ENCODE data around the gene ATP5IF1.

ATP5IF1 gene

GRCh38 chr1:28267633-28268032, 31.7 kb downstream of the ATP5IF1 start:
- DNase-seq: no peak

GRCh38 chr1:28269529-28269928, 33.6 kb downstream of the ATP5IF1 start:
- DNase-seq: no peak

GRCh38 chr1:28272215-28272852, 36.4 kb downstream of the ATP5IF1 start:
- DNase-seq: no peak

GRCh38 chr1:28273216-28273860, 37.4 kb downstream of the ATP5IF1 start:
- no peak for DNase-seq

- DNase-seq: no peak
These were observed 42.8 kb downstream of the ATP5IF1 start for GRCh38 chr1:28278763-28279162.

GRCh38 chr1:28279721-28280120, 43.8 kb downstream of the ATP5IF1 start:
- no peak for DNase-seq

- DNase-seq: no peak
These were observed 44.6 kb downstream of the ATP5IF1 start for GRCh38 chr1:28280501-28280900.

GRCh38 chr1:28280977-28281381, 45.1 kb downstream of the ATP5IF1 start:
- DNase-seq: no peak

GRCh38 chr1:28281608-28282425, 45.9 kb downstream of the ATP5IF1 start:
- no peak for DNase-seq

- no peak for DNase-seq
These were observed 46.8 kb downstream of the ATP5IF1 start for GRCh38 chr1:28282426-28283407.

GRCh38 chr1:28286111-28286510, 50.2 kb downstream of the ATP5IF1 start:
- no peak for DNase-seq

Measured in NCI-H2227 treated with DMSO at 0.1 percent for 48 hours (cell line).